SK-N-SH treated with all-trans-retinoic acid at 6 μM for 48 hours (cell line): ENCODE measurements around the gene ZP3.
"Not testable (repeated sequence)": the region's sequence is repeated elsewhere in the genome, so short reads cannot be mapped to it uniquely, and the experiment has no call there.

ENCODE experiments used
- ATAC-seq: fragments of 200-7000 bp; cut with Tn5 transposase; 3 replicates; pipeline ENCODE4 v1.9.1; 2020; ENCODE audit warnings: mild to moderate bottlenecking, moderate library complexity
- ARNTL ChIP-seq: fragments of 450-650 bp; formaldehyde crosslinking; IDR thresholded peaks from 2 replicates; pipeline ENCODE4 v1.5.0; 2020; ENCODE audit warnings: low read depth, mild to moderate bottlenecking, moderate library complexity, borderline replicate concordance
- BACH2 ChIP-seq: fragments of 250-450 bp; sonication (Bioruptor Pico); IDR thresholded peaks from 2 replicates; pipeline ENCODE4 v1.9.0; 2021; ENCODE audit warnings: mild to moderate bottlenecking, borderline replicate concordance
- CREB5 ChIP-seq: fragments of 250-450 bp; sonication (Bioruptor Pico); IDR thresholded peaks from 2 replicates; pipeline ENCODE4 v1.5.1; 2020; ENCODE audit warnings: low read depth, mild to moderate bottlenecking, moderate library complexity
- CSDC2 ChIP-seq: fragments of 250-450 bp; sonication (Bioruptor Pico); IDR thresholded peaks from 2 replicates; pipeline ENCODE4 v1.5.0; 2020; ENCODE audit warnings: mild to moderate bottlenecking, moderate library complexity
- CSRNP3 ChIP-seq: fragments of 250-450 bp; sonication (Bioruptor Pico); IDR thresholded peaks from 2 replicates; pipeline ENCODE4 v1.5.1; 2021; ENCODE audit warnings: mild to moderate bottlenecking, moderate library complexity
- ESRRG ChIP-seq: fragments of 250-450 bp; sonication (Bioruptor Pico); IDR thresholded peaks from 2 replicates; pipeline ENCODE4 v1.6.1; 2021; ENCODE audit warnings: mild to moderate bottlenecking
- GLIS3 ChIP-seq: fragments of 250-450 bp; sonication (Bioruptor Pico); IDR thresholded peaks from 2 replicates; pipeline ENCODE4 v1.5.0; 2020; ENCODE audit warnings: mild to moderate bottlenecking, moderate library complexity
- ISL1 ChIP-seq: fragments of 250-450 bp; sonication (Bioruptor Pico); IDR thresholded peaks from 2 replicates; pipeline ENCODE4 v2.1.2; 2022; ENCODE audit warnings: mild to moderate bottlenecking, moderate library complexity
- OSR1 ChIP-seq: fragments of 250-450 bp; sonication (Bioruptor Pico); IDR thresholded peaks from 2 replicates; pipeline ENCODE4 v1.8.0; 2022; ENCODE audit warnings: moderate library complexity, mild to moderate bottlenecking, inconsistent platforms
- POU6F1 ChIP-seq: fragments of 250-450 bp; sonication (Bioruptor Pico); IDR thresholded peaks from 2 replicates; pipeline ENCODE4 v1.8.0; 2021; ENCODE audit warnings: low read depth, mild to moderate bottlenecking, moderate library complexity, borderline replicate concordance
- PPARA ChIP-seq: fragments of 250-450 bp; sonication (Bioruptor Pico); IDR thresholded peaks from 2 replicates; pipeline ENCODE4 v1.5.0; 2020; ENCODE audit warnings: mild to moderate bottlenecking, borderline replicate concordance
- SNAI2 ChIP-seq: fragments of 250-450 bp; sonication (Bioruptor Pico); IDR thresholded peaks from 2 replicates; pipeline ENCODE4 v1.5.0; 2020; ENCODE audit warnings: mild to moderate bottlenecking, moderate library complexity
- TCF4 ChIP-seq: fragments of 250-450 bp; sonication (Bioruptor Pico); IDR thresholded peaks from 2 replicates; pipeline ENCODE4 v1.8.0; 2021; ENCODE audit warnings: mild to moderate bottlenecking, moderate library complexity, borderline replicate concordance
- TOX ChIP-seq: fragments of 250-450 bp; sonication (Bioruptor Pico); IDR thresholded peaks from 2 replicates; pipeline ENCODE4 v1.8.0; 2021; ENCODE audit warnings: mild to moderate bottlenecking, moderate library complexity, borderline replicate concordance
- TSHZ2 ChIP-seq: fragments of 250-450 bp; sonication (Bioruptor Pico); IDR thresholded peaks from 2 replicates; pipeline ENCODE4 v1.5.0; 2020; ENCODE audit warnings: mild to moderate bottlenecking, moderate library complexity
- ZC3H10 ChIP-seq: fragments of 250-450 bp; sonication (Bioruptor Pico); IDR thresholded peaks from 2 replicates; pipeline ENCODE4 v1.5.1; 2021; ENCODE audit warnings: mild to moderate bottlenecking, moderate library complexity
- ZFP3 ChIP-seq: fragments of 250-450 bp; sonication (Bioruptor Pico); IDR thresholded peaks from 2 replicates; pipeline ENCODE4 v1.5.0; 2020; ENCODE audit warnings: mild to moderate bottlenecking, moderate library complexity
- ZFP30 ChIP-seq: fragments of 450-650 bp; formaldehyde crosslinking; IDR thresholded peaks from 2 replicates; pipeline ENCODE4 v1.5.0; 2022; ENCODE audit warnings: mild to moderate bottlenecking, moderate library complexity
- ZNF565 ChIP-seq: fragments of 450-650 bp; formaldehyde crosslinking; conservative IDR thresholded peaks from 2 replicates; pipeline ENCODE4 v1.5.0; 2020; ENCODE audit warnings: low read depth, mild to moderate bottlenecking, moderate library complexity
- ZNF8 ChIP-seq: fragments of 450-650 bp; formaldehyde crosslinking; IDR thresholded peaks from 2 replicates; pipeline ENCODE4 v1.5.0; 2020; ENCODE audit warnings: mild to moderate bottlenecking, moderate library complexity

ZP3 gene

GRCh38 chr7:76394957-76395356, 29.8 kb upstream of the ZP3 start (continued):
- TF ChIP-seq ESRRG (CRISPR knock-in tag) (no peak), CSDC2 (no peak), BACH2 (no peak), ZFP30 (CRISPR knock-in tag) (no peak), ZNF565 (CRISPR knock-in tag) (no peak), OSR1 (no peak), CSRNP3 (no peak), GLIS3 (CRISPR knock-in tag) (no peak), CREB5 (CRISPR knock-in tag) (no peak), ARNTL (CRISPR knock-in tag) (no peak)

DNA sequence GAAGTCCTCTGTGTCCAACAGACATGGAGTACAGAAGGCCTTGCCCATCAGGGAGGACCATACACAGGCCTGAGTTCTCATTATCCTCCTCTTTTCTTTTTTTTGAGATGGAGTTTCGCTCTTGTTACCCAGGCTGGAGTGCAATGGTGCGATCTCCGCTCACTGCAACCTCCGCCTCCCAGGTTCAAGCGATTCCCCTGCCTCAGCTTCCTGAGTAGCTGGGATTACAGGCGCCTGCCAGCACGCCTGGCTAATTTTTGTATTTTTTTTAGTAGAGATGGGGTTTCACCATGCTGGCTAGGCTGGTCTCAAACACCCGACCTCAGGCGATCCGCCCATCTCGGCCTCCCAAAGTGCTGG, 29.2 kb upstream of the ZP3 start:
- ATAC-seq = not testable (repeated sequence)

- TF ChIP-seq POU6F1 (CRISPR knock-in tag) = no peak
- TF ChIP-seq CSDC2 = no peak
- no peak for TF ChIP-seq TSHZ2 (CRISPR knock-in tag)
- TF ChIP-seq ZFP3 (CRISPR knock-in tag) = no peak
- no peak for TF ChIP-seq ZC3H10 (CRISPR knock-in tag)
- TF ChIP-seq PPARA (CRISPR knock-in tag) = no peak
- no peak for TF ChIP-seq BACH2
- no peak for TF ChIP-seq TOX
- TF ChIP-seq ISL1 (CRISPR knock-in tag) = no peak
- no peak for TF ChIP-seq TCF4 (CRISPR knock-in tag)
- no peak for TF ChIP-seq ZFP30 (CRISPR knock-in tag)
- TF ChIP-seq OSR1 = no peak
- TF ChIP-seq CSRNP3 = no peak
- no peak for TF ChIP-seq ESRRG (CRISPR knock-in tag)
- no peak for TF ChIP-seq SNAI2 (CRISPR knock-in tag)
- TF ChIP-seq, all 23 proteins: peak for 0
- ATAC-seq = no peak
Observed at GRCh38 chr7:76395965-76396726, 28.6 kb upstream of the ZP3 start.

GRCh38 chr7:76396864-76397263, 27.9 kb upstream of the ZP3 start:
- ATAC-seq = no peak
- TF ChIP-seq CSDC2 (no peak), CREB5 (CRISPR knock-in tag) (no peak), TCF4 (CRISPR knock-in tag) (no peak), PPARA (CRISPR knock-in tag) (no peak), ZNF8 (no peak), ESRRG (CRISPR knock-in tag) (no peak), ZFP30 (CRISPR knock-in tag) (no peak), TOX (no peak), POU6F1 (CRISPR knock-in tag) (no peak), ISL1 (CRISPR knock-in tag) (no peak), BACH2 (no peak)
